Measurements from ENCODE around the gene OCIAD1. TPM values are rescaled to one million over a fixed set of nuclear protein-coding genes. Genes with fewer than 3 reads are reported as not detected.

The OCIAD1 gene
- total and polyA plus RNA-seq, 10 of the 15 experiments (the other 5 are each of a cell fraction or from before 2014, with no cell fraction given), result 89.1 to 196 (median 136) TPM

- ChIA-PET CTCF (interaction anchor here (1.3 kb wide), 1 partner anchor 11 kb away, joined by 3 read pairs; no protein-coding TSS in a partner anchor), RAD21 (ENCODE audit: unreplicated experiment) (no interaction called here), SMC1A (ENCODE audit: uncharacterized antibody, unreplicated experiment) (no interaction called here), POLR2A (no interaction called here)
- no peak overlapping the region for H3K9ac ChIP-seq (ENCODE audit: control insufficient read depth, insufficient read depth, low read length)
- no peaks in the 10 kb centered on the region for H3K36me3 ChIP-seq (ENCODE audit: control insufficient read depth in 2 of 2, insufficient read depth in 2 of 2, low read length in 1 of 2)
- H3K79me2 ChIP-seq (ENCODE audit: control insufficient read depth, insufficient read depth, low read length), result peaks cover 5% of the 10 kb centered on the region
- DNase-seq (ENCODE audit: low read depth, low spot score) (no peak), FAIRE-seq (no peak), ATAC-seq (no peak)
- TF ChIP-seq CBX5 (IDR thresholded peaks at IDR 0.05; ENCODE audit: low read depth), result no peak
- TF ChIP-seq ZNF24 (IDR thresholded peaks at IDR 0.05), result no peak
- no peak for TF ChIP-seq TCF12 (IDR thresholded peaks at IDR 0.05; ENCODE audit: low read depth, low read length)
- no peak for TF ChIP-seq SMC3 (IDR thresholded peaks at IDR 0.05; ENCODE audit: borderline replicate concordance, low read length)
- no peak for TF ChIP-seq IKZF2 (IDR thresholded peaks at IDR 0.05)
- TF ChIP-seq, protein P1, sequence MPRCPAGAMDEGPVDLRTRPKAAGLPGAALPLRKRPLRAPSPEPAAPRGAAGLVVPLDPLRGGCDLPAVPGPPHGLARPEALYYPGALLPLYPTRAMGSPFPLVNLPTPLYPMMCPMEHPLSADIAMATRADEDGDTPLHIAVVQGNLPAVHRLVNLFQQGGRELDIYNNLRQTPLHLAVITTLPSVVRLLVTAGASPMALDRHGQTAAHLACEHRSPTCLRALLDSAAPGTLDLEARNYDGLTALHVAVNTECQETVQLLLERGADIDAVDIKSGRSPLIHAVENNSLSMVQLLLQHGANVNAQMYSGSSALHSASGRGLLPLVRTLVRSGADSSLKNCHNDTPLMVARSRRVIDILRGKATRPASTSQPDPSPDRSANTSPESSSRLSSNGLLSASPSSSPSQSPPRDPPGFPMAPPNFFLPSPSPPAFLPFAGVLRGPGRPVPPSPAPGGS (IDR thresholded peaks at IDR 0.05; ENCODE audit: borderline replicate concordance, insufficient read depth, low read depth, low read length, poor library complexity, severe bottlenecking), result no peak
- TF ChIP-seq ATF3 (IDR thresholded peaks at IDR 0.05; ENCODE audit: borderline replicate concordance, extremely low read depth, low read depth, low read length), result no peak
- TF ChIP-seq MYC (IDR thresholded peaks at IDR 0.05; ENCODE audit: insufficient read depth, insufficient read length, insufficient replicate concordance, low read length, severe bottlenecking), result no peak
- no TSS peak for BruUV-seq (replicated peaks)
- intact Hi-C loops (cut with micrococcal nuclease; ENCODE audit: unreplicated experiment), result loop anchor here (5.0 kb wide), 1 partner anchor 227 kb away; no protein-coding TSS in a partner anchor
- in situ Hi-C loops (cut with MboI), result no loop called here
- H4K20me1 ChIP-seq (ENCODE audit: control insufficient read depth, insufficient read depth), result no peaks in the 10 kb centered on the region
- WGBS (ENCODE audit: insufficient coverage, insufficient replicate concordance, low lambda C conversion rate, missing lambda C conversion rate), result 65% methylated on average over 3 of the region's 3 CpGs
- H3K27ac ChIP-seq (ENCODE audit: control insufficient read depth, insufficient read depth), result no peak overlapping the region
- H2AFZ ChIP-seq (ENCODE audit: control insufficient read depth, low read depth, low read length), result no peak overlapping the region
- no peaks in the 10 kb centered on the region for H3K9me3 ChIP-seq (replicated peaks; ENCODE audit: control insufficient read depth, insufficient read depth, low read length)
- no peaks in the 10 kb centered on the region for H3K27me3 ChIP-seq (replicated peaks in 1 of 2; ENCODE audit: control insufficient read depth in 2 of 2, insufficient read depth in 2 of 2, low read length in 1 of 2)
- no peak overlapping the region for H3K4me2 ChIP-seq (ENCODE audit: control insufficient read depth, insufficient read depth)
- 0 out of 2 replicates have a peak, but pooled peaks cover 4% of the 10 kb centered on the region for H3K4me1 ChIP-seq (ENCODE audit: control insufficient read depth, insufficient read depth, low read length)
- H3K4me3 ChIP-seq, result no peak overlapping the region
Measured at GRCh38 chr4:48909697-48910096, 78.8 kb downstream of the OCIAD1 start.

Measured in GM12878 (cell line).